K562 (cell line): ENCODE results near the gene KBTBD13. TPM values are rescaled to one million over a fixed set of nuclear protein-coding genes. Genes with fewer than 3 reads are reported as not detected.

Source experiments
- ATAC-seq: fragments of 200-7000 bp; cut with Tn5 transposase; 3 replicates; pipeline ENCODE4 v1.9.1; 2020; ENCODE audit warnings: moderate library complexity
- BruUV-seq: library from RNA; stranded (reverse); fragments of 400-500 nt; replicated peaks from 2 replicates; lab custom pipeline; 2021; lab: Mats Ljungman, UMichigan
- CTCF ChIA-PET: fragments of 300-600 bp; formaldehyde crosslinking; extraction: SDS; loops from one replicate; lab custom pipeline; 2021; ENCODE audit warnings: low intra/inter-chr PET ratio; lab: Yijun Ruan, JAX
- POLR2A ChIA-PET: fragments of 300-600, 350-650 bp; sonication (Branson Sonifier 250); formaldehyde crosslinking; extraction: SDS; loops from one replicate; lab custom pipeline; 2021; ENCODE audit warnings: antibody characterized with exemption, inconsistent platforms; lab: Yijun Ruan, JAX
- DNase-seq, 4 experiments: peaks; one replicate each; pipeline versions ENCODE4 v3.0.0 to v3.0.0-alpha.2; 2011 to 2018; ENCODE audit warnings: low spot score in 3 of 4, mixed read lengths in 3 of 4; ENCODE audit errors: extremely low read depth in 1 of 4
- FAIRE-seq: peaks from 2 replicates; lab custom pipeline; 2011; peaks lifted over from hg19 to GRCh38; lab: Jason Lieb, UNC
- H2AFZ ChIP-seq: 2 replicates; pipeline ENCODE4 v1.6.0; 2011; ENCODE audit warnings: low read depth, low read length, control low read depth, inconsistent platforms
- H3K27ac ChIP-seq: fragments of 200-600 bp; 3 replicates; pipeline ENCODE4 v1.8.0; 2011; ENCODE audit warnings: low read depth, mild to moderate bottlenecking, control low read depth, inconsistent platforms, low read length, moderate library complexity, mixed read lengths; ENCODE audit errors: extremely low read depth
- H3K27me3 ChIP-seq, 2 experiments: fragments of 300-600 bp in 1 of 2; 2 replicates in 1 of 2; 3 replicates in 1 of 2; pipeline versions ENCODE4 v1.6.0 to v1.8.0; 2011; ENCODE audit warnings: inconsistent platforms in 2 of 2, low read length in 2 of 2, mild to moderate bottlenecking in 1 of 2, mixed read lengths in 1 of 2, moderate library complexity in 1 of 2; ENCODE audit not compliant: control insufficient read depth in 2 of 2, insufficient read depth in 2 of 2
- H3K36me3 ChIP-seq: fragments of 300-600 bp; 3 replicates; pipeline ENCODE4 v1.8.0; 2011; ENCODE audit warnings: mild to moderate bottlenecking, low read length, inconsistent platforms; ENCODE audit not compliant: control insufficient read depth, insufficient read depth
- H3K4me1 ChIP-seq, 2 experiments: fragments of 200-600 bp in 1 of 2; replicated peaks in 1 of 2; 2 replicates in 1 of 2; 3 replicates in 1 of 2; pipeline versions ENCODE4 v1.5.1 to v1.8.0; 2011; ENCODE audit warnings: inconsistent platforms in 2 of 2, low read length in 2 of 2, mild to moderate bottlenecking in 1 of 2, mixed read lengths in 1 of 2, moderate library complexity in 1 of 2; ENCODE audit not compliant: control insufficient read depth in 2 of 2, insufficient read depth in 2 of 2
- H3K4me2 ChIP-seq: 2 replicates; pipeline ENCODE4 v1.6.1; 2011; ENCODE audit warnings: low read length, control low read depth, inconsistent platforms, mixed read lengths; ENCODE audit not compliant: insufficient read depth
- H3K4me3 ChIP-seq: fragments of 200-600 bp; sonication (generic), shearing (Covaris generic); 2 replicates; pipeline ENCODE4 v1.5.1; 2016; ENCODE audit warnings: control low read depth, inconsistent platforms
- H3K79me2 ChIP-seq: fragments of 200-600 bp; 3 replicates; pipeline ENCODE4 v1.8.0; 2011; ENCODE audit warnings: low read length, inconsistent platforms; ENCODE audit not compliant: control insufficient read depth, insufficient read depth
- H3K9ac ChIP-seq, 2 experiments: 2 replicates each; pipeline versions ENCODE4 v1.6.0 to v1.6.1; 2011; ENCODE audit warnings: low read depth in 2 of 2, low read length in 2 of 2, control low read depth in 1 of 2, inconsistent platforms in 1 of 2, mild to moderate bottlenecking in 1 of 2, mixed read lengths in 1 of 2; ENCODE audit not compliant: insufficient read depth in 1 of 2
- H3K9me1 ChIP-seq: one replicate; pipeline ENCODE4 v1.6.0; 2011; ENCODE audit warnings: inconsistent platforms, mild to moderate bottlenecking, low read length, moderate library complexity; ENCODE audit not compliant: control insufficient read depth, insufficient read depth
- H3K9me3 ChIP-seq: replicated peaks from 2 replicates; pipeline ENCODE4 v1.5.1; 2011; ENCODE audit warnings: low read depth, low read length, inconsistent platforms; ENCODE audit not compliant: control insufficient read depth, insufficient read depth
- H4K20me1 ChIP-seq: replicated peaks from 2 replicates; pipeline ENCODE4 v1.6.1; 2011; ENCODE audit warnings: low read length, inconsistent platforms, mixed read lengths; ENCODE audit not compliant: control insufficient read depth, insufficient read depth
- HMG20A ChIP-seq: fragments of 450-650 bp; formaldehyde crosslinking; conservative IDR thresholded peaks from 2 replicates; pipeline ENCODE4 v1.4.0; 2020; ENCODE audit warnings: mild to moderate bottlenecking, mixed read lengths
- NRF1 ChIP-seq, 2 experiments: fragments of 450-650 bp; IDR thresholded peaks in 1 of 2; conservative IDR thresholded peaks in 1 of 2; 2 replicates each; pipeline ENCODE4 v1.6.1; 2014; ENCODE audit warnings: mild to moderate bottlenecking in 2 of 2
- PTTG1 ChIP-seq: fragments of 450-650 bp; IDR thresholded peaks from 2 replicates; pipeline ENCODE4 v1.6.1; 2016; ENCODE audit warnings: low read depth, mild to moderate bottlenecking, missing genetic modification characterization, missing compliant biosample characterization
- RBM14 ChIP-seq: fragments of 200-400 bp; formaldehyde crosslinking; IDR thresholded peaks from 2 replicates; pipeline ENCODE4 v1.6.1; 2018; ENCODE audit warnings: low read depth, mild to moderate bottlenecking, low read length, moderate library complexity, borderline replicate concordance; ENCODE audit not compliant: insufficient read depth
- ZNF407 ChIP-seq: fragments of 450-650 bp; IDR thresholded peaks from 2 replicates; pipeline ENCODE4 v1.6.1; 2016; ENCODE audit warnings: low read depth
- ZNF609 ChIP-seq: sonication (generic); formaldehyde crosslinking; IDR thresholded peaks from 2 replicates; pipeline ENCODE4 v1.8.1; 2023; ENCODE audit warnings: missing genetic modification reagents, mild to moderate bottlenecking, borderline replicate concordance
- WGBS: fragments of 100-300 bp; shearing (Covaris generic); methylation state at CpG from one replicate; pipeline ENCODE4 v1.1.6; 2016; ENCODE audit warnings: low coverage, mixed read lengths; ENCODE audit not compliant: insufficient coverage; ENCODE audit errors: missing lambda C conversion rate; 5-methylcytosine and 5-hydroxymethylcytosine counted together
- in situ Hi-C: fragments of 300-500 bp; cut with MboI; formaldehyde crosslinking; loops from 4 replicates; pipeline ENCODE4 v1.15.0; 2018; ENCODE audit warnings: inconsistent platforms, mixed read lengths
- intact Hi-C: fragments of 100-400 bp; cut with micrococcal nuclease; formaldehyde crosslinking; loops from 2 replicates; pipeline ENCODE4 v1.14.2; 2022
- polyA plus RNA-seq, 8 experiments: library from polyadenylated mRNA; depleted of rRNA in 4 of 8; stranded (reverse) in 5 of 8; unstranded in 3 of 8; fragments of >200 nt; fragmentation: Nextera tagmentation in 2 of 8; fragmentation: Illumina TruSeq in 1 of 8; extraction: Ambion mirVana in 2 of 8; extraction: Trizol in 1 of 8; gene quantifications; 2 replicates each; pipeline versions ENCODE4 v1.2.1 to v1.2.3, GENCODE V29; 2011 to 2014; ENCODE audit warnings: inconsistent platforms in 1 of 8, missing spikeins in 1 of 8
- total RNA-seq, 7 experiments: library from RNA; depleted of rRNA in 6 of 7; stranded (reverse); fragments of >200 nt in 6 of 7; fragmentation: Illumina TruSeq in 2 of 7; extraction: Trizol in 2 of 7; gene quantifications; 2 replicates each; pipeline versions ENCODE4 v1.2.1 to v1.2.3, GENCODE V29; 2011 to 2021; ENCODE audit warnings: low replicate concordance in 1 of 7

Gene KBTBD13
- total and polyA plus RNA-seq, 9 of the 15 experiments (the other 6 are each of a cell fraction or from before 2014, with no cell fraction given): 0.07 to 0.13 (median 0.10) TPM; not detected in 3

- H3K9me1 ChIP-seq: peaks cover 3% of the 10 kb centered on the region
- peaks cover 0 to 5% of the 10 kb centered on the region in 2 experiments; a peak in 1 of 5 replicates for H3K4me1 ChIP-seq
- H3K27me3 ChIP-seq: no peaks in the 10 kb centered on the region; a peak in 1 of 5 replicates
- no peak for FAIRE-seq
- no peak overlapping the region for H3K27ac ChIP-seq
- no peak overlapping the region for H3K4me2 ChIP-seq
- CTCF ChIA-PET: no interaction called here
- H4K20me1 ChIP-seq: no peaks in the 10 kb centered on the region
- peaks cover 18% of the 10 kb centered on the region; the same call in 2 of the 3 replicates for H3K36me3 ChIP-seq
- H3K79me2 ChIP-seq: no peaks in the 10 kb centered on the region
- BruUV-seq: no TSS peak
- POLR2A ChIA-PET: no interaction called here
- no peak for DNase-seq
- WGBS: 84% methylated on average over 7 of the region's 7 CpGs
- no peak overlapping the region for H3K4me3 ChIP-seq
- H3K9me3 ChIP-seq: no peaks in the 10 kb centered on the region
- intact Hi-C loops (no loop called here), in situ Hi-C loops (no loop called here)
- H2AFZ ChIP-seq: no peak overlapping the region
- no peak for TF ChIP-seq ZNF609 (CRISPR knock-in tag)
- TF ChIP-seq PTTG1 (tag): no peak
- TF ChIP-seq NRF1 (conservative IDR thresholded peaks at IDR 0.05 in 1 of 2, IDR thresholded peaks at IDR 0.05 in 1 of 2): no peak
- no peak for TF ChIP-seq RBM14
- no peak for TF ChIP-seq ZNF407
- no peak for TF ChIP-seq HMG20A
- ATAC-seq: no peak
- H3K9ac ChIP-seq: no peak overlapping the region
Measured at GRCh38 chr15:65097651-65098263, 21.2 kb downstream of the KBTBD13 start.
